Measurements from ENCODE around the gene JAK2. TPM values are rescaled to one million over a fixed set of nuclear protein-coding genes. Genes with fewer than 3 reads are reported as not detected.
"Not testable (repeated sequence)": the region's sequence is repeated elsewhere in the genome, so short reads cannot be mapped to it uniquely, and the experiment has no call there.

The JAK2 gene
- total and polyA plus RNA-seq, 2 donors from 2014 or later: 4.5 to 23.3 TPM

- H3K36me3 ChIP-seq (ENCODE audit: control insufficient read depth in 2 of 3, insufficient read depth in 3 of 3, low read length in 3 of 3): no peaks in the 10 kb centered on the region
- peaks cover 0 to 4% (median 0%) of the 10 kb centered on the region in 3 donors for H3K4me1 ChIP-seq (ENCODE audit: control insufficient read depth in 2 of 3, insufficient read depth in 2 of 3, low read depth in 1 of 3, low read length in 3 of 3)
- FAIRE-seq (no peak), DNase-seq (no peak)
- no peak overlapping the region for H3K27ac ChIP-seq (ENCODE audit: low read depth in 2 of 2, low read length in 2 of 2)
- H3K4me3 ChIP-seq (ENCODE audit: low read length in 3 of 3): no peak overlapping the region
- no peak for TF ChIP-seq CTCF (IDR thresholded peaks at IDR 0.05; ENCODE audit: borderline replicate concordance, extremely low read depth, insufficient read depth)
- H3K9me3 ChIP-seq (ENCODE audit: control insufficient read depth in 2 of 3, insufficient read depth in 1 of 3, low read length in 3 of 3): no peaks in the 10 kb centered on the region
- intact Hi-C loops (cut with DNase I): no loop called here
- no peak overlapping the region for H3K9ac ChIP-seq (ENCODE audit: low read length in 3 of 3)
- H3K27me3 ChIP-seq (ENCODE audit: control insufficient read depth, insufficient read depth, low read length): no peaks in the 10 kb centered on the region
Observed at GRCh38 chr9:4937446-4937845, 47.6 kb upstream of the JAK2 start.

GRCh38 chr9:4938496-4938895 lies 46.6 kb upstream of the JAK2 start:
- intact Hi-C loops (cut with DNase I): no loop called here
- FAIRE-seq: no peak
- TF ChIP-seq CTCF (IDR thresholded peaks at IDR 0.05; ENCODE audit: borderline replicate concordance, extremely low read depth, insufficient read depth): no peak
- DNase-seq: no peak
- H3K4me1 ChIP-seq (ENCODE audit: control insufficient read depth in 2 of 3, insufficient read depth in 2 of 3, low read depth in 1 of 3, low read length in 3 of 3): peaks cover 0 to 4% (median 0%) of the 10 kb centered on the region in 3 donors
- H3K36me3 ChIP-seq (ENCODE audit: control insufficient read depth in 2 of 3, insufficient read depth in 3 of 3, low read length in 3 of 3): no peaks in the 10 kb centered on the region
- H3K27ac ChIP-seq (ENCODE audit: low read depth in 2 of 2, low read length in 2 of 2): no peak overlapping the region
- H3K9me3 ChIP-seq (ENCODE audit: control insufficient read depth in 2 of 3, insufficient read depth in 1 of 3, low read length in 3 of 3): no peaks in the 10 kb centered on the region
- H3K9ac ChIP-seq (ENCODE audit: low read length in 3 of 3): no peak overlapping the region
- no peaks in the 10 kb centered on the region for H3K27me3 ChIP-seq (ENCODE audit: control insufficient read depth, insufficient read depth, low read length)
- no peak overlapping the region for H3K4me3 ChIP-seq (ENCODE audit: low read length in 3 of 3)

GRCh38 chr9:4939118-4939561 lies 45.9 kb upstream of the JAK2 start:
- no peak overlapping the region for H3K4me3 ChIP-seq (ENCODE audit: low read length in 3 of 3)
- no peak for TF ChIP-seq CTCF (IDR thresholded peaks at IDR 0.05; ENCODE audit: borderline replicate concordance, extremely low read depth, insufficient read depth)
- no peak overlapping the region for H3K9ac ChIP-seq (ENCODE audit: low read length in 3 of 3)
- no peaks in the 10 kb centered on the region for H3K27me3 ChIP-seq (ENCODE audit: control insufficient read depth, insufficient read depth, low read length)
- H3K27ac ChIP-seq (ENCODE audit: low read depth in 2 of 2, low read length in 2 of 2): no peak overlapping the region
- H3K36me3 ChIP-seq (ENCODE audit: control insufficient read depth in 2 of 3, insufficient read depth in 3 of 3, low read length in 3 of 3): no peaks in the 10 kb centered on the region
- FAIRE-seq (no peak), DNase-seq (no peak)
- H3K9me3 ChIP-seq (ENCODE audit: control insufficient read depth in 2 of 3, insufficient read depth in 1 of 3, low read length in 3 of 3): no peaks in the 10 kb centered on the region
- intact Hi-C loops (cut with DNase I): no loop called here
- H3K4me1 ChIP-seq (ENCODE audit: control insufficient read depth in 2 of 3, insufficient read depth in 2 of 3, low read depth in 1 of 3, low read length in 3 of 3): peaks cover 0 to 4% (median 0%) of the 10 kb centered on the region in 3 donors

- H3K4me1 ChIP-seq (ENCODE audit: control insufficient read depth in 2 of 3, insufficient read depth in 2 of 3, low read depth in 1 of 3, low read length in 3 of 3); H3K36me3 ChIP-seq (ENCODE audit: control insufficient read depth in 2 of 3, insufficient read depth in 3 of 3, low read length in 3 of 3); H3K27me3 ChIP-seq (ENCODE audit: control insufficient read depth, insufficient read depth, low read length); H3K27ac ChIP-seq (ENCODE audit: low read depth in 2 of 2, low read length in 2 of 2); intact Hi-C loops (cut with DNase I); H3K9ac ChIP-seq (ENCODE audit: low read length in 3 of 3); FAIRE-seq; H3K9me3 ChIP-seq (ENCODE audit: control insufficient read depth in 2 of 3, insufficient read depth in 1 of 3, low read length in 3 of 3); DNase-seq; H3K4me3 ChIP-seq (ENCODE audit: low read length in 3 of 3): not testable (repeated sequence)
Observed at GRCh38 chr9:4942042-4942691, 42.9 kb upstream of the JAK2 start.
